Neuronal stem cell (in vitro differentiated cells): Measurements from ENCODE around the gene KAT2A.

Source experiments
- DNase-seq: peaks from one replicate; pipeline ENCODE4 v3.0.0-alpha.2; 2013; ENCODE audit warnings: low spot score
- H2AFZ ChIP-seq: one replicate; pipeline ENCODE4 v1.6.1; 2013; ENCODE audit warnings: mild to moderate bottlenecking, low read length, inconsistent platforms
- H2AK5ac ChIP-seq: 2 replicates; pipeline ENCODE4 v1.6.1; 2013; ENCODE audit warnings: low read depth, mild to moderate bottlenecking, inconsistent platforms, low read length, moderate library complexity, mixed read lengths
- H2BK120ac ChIP-seq: 2 replicates; pipeline ENCODE4 v1.6.1; 2013; ENCODE audit warnings: low read depth, mild to moderate bottlenecking, inconsistent platforms, low read length, moderate library complexity, mixed read lengths
- H2BK12ac ChIP-seq: one replicate; pipeline ENCODE4 v1.6.1; 2013; ENCODE audit warnings: low read length, inconsistent platforms
- H2BK15ac ChIP-seq: 2 replicates; pipeline ENCODE4 v1.6.1; 2013; ENCODE audit warnings: mild to moderate bottlenecking, low read length, inconsistent platforms, mixed read lengths
- H2BK5ac ChIP-seq: one replicate; pipeline ENCODE4 v1.6.1; 2013; ENCODE audit warnings: inconsistent platforms, mild to moderate bottlenecking, low read length, moderate library complexity
- H3K14ac ChIP-seq: one replicate; pipeline ENCODE4 v1.6.1; 2013; ENCODE audit warnings: low read length, inconsistent platforms
- H3K18ac ChIP-seq: 2 replicates; pipeline ENCODE4 v1.6.1; 2013; ENCODE audit warnings: low read length, inconsistent platforms
- H3K23ac ChIP-seq: 2 replicates; pipeline ENCODE4 v1.6.1; 2013; ENCODE audit warnings: low read depth, mild to moderate bottlenecking, mixed read lengths, low read length, inconsistent platforms; ENCODE audit not compliant: poor library complexity
- H3K27ac ChIP-seq: replicated peaks from 3 replicates; pipeline ENCODE4 v1.5.1; 2013; ENCODE audit warnings: low read length, inconsistent platforms
- H3K27me3 ChIP-seq, 3 experiments: 2 replicates each; pipeline ENCODE4 v1.6.1; 2013; ENCODE audit warnings: low read length in 3 of 3, mild to moderate bottlenecking in 2 of 3, inconsistent platforms in 1 of 3, low read depth in 1 of 3, mixed read lengths in 1 of 3, moderate library complexity in 1 of 3; ENCODE audit not compliant: control insufficient read depth in 3 of 3, insufficient read depth in 3 of 3
- H3K36me3 ChIP-seq, 2 donors: replicated peaks in 1 of 2; 2 replicates each; pipeline ENCODE4 v1.6.1; 2013; ENCODE audit warnings: low read length in 2 of 2; ENCODE audit not compliant: control insufficient read depth in 2 of 2, insufficient read depth in 2 of 2
- H3K4ac ChIP-seq: 2 replicates; pipeline ENCODE4 v1.6.1; 2013; ENCODE audit warnings: inconsistent platforms, mild to moderate bottlenecking, low read length, moderate library complexity
- H3K4me1 ChIP-seq, 2 donors: 1 replicate in 1 of 2; 2 replicates in 1 of 2; pipeline ENCODE4 v1.6.1; 2013; ENCODE audit warnings: low read length in 2 of 2, low read depth in 1 of 2; ENCODE audit not compliant: control insufficient read depth in 2 of 2, insufficient read depth in 1 of 2
- H3K4me2 ChIP-seq: one replicate; pipeline ENCODE4 v1.6.1; 2013; ENCODE audit warnings: mild to moderate bottlenecking, low read length, inconsistent platforms; ENCODE audit not compliant: insufficient read depth, poor library complexity, severe bottlenecking
- H3K4me3 ChIP-seq, 2 donors: 2 replicates each; pipeline ENCODE4 v1.5.1; 2013; ENCODE audit warnings: low read length in 2 of 2, mild to moderate bottlenecking in 2 of 2, inconsistent platforms in 1 of 2, moderate library complexity in 1 of 2
- H3K79me1 ChIP-seq: one replicate; pipeline ENCODE4 v1.6.1; 2013; ENCODE audit warnings: low read depth, mild to moderate bottlenecking, inconsistent platforms, low read length, moderate library complexity
- H3K9ac ChIP-seq: one replicate; pipeline ENCODE4 v1.6.1; 2013; ENCODE audit warnings: mild to moderate bottlenecking, low read depth, low read length, inconsistent platforms; ENCODE audit not compliant: poor library complexity
- H3K9me3 ChIP-seq, 2 donors: replicated peaks in 1 of 2; 2 replicates each; pipeline versions ENCODE3 to v1.6.1; 2013; ENCODE audit warnings: low read length in 2 of 2, mild to moderate bottlenecking in 2 of 2, inconsistent platforms in 1 of 2, low read depth in 1 of 2, mixed read lengths in 1 of 2, moderate library complexity in 1 of 2; ENCODE audit not compliant: control insufficient read depth in 2 of 2, insufficient read depth in 1 of 2
- H4K8ac ChIP-seq: one replicate; pipeline ENCODE4 v1.6.1; 2013; ENCODE audit warnings: low read depth, mild to moderate bottlenecking, inconsistent platforms, low read length, moderate library complexity
- H4K91ac ChIP-seq: one replicate; pipeline ENCODE4 v1.6.1; 2013; ENCODE audit warnings: low read length, low read depth, mild to moderate bottlenecking, inconsistent platforms; ENCODE audit not compliant: poor library complexity
- WGBS, 2 donors: extraction: QIAGEN DNeasy Blood & Tissue Kit; methylation state at CpG; one replicate each; pipeline ENCODE4 v1.1.7; 2013; ENCODE audit warnings: missing lambda C conversion rate in 2 of 2, mixed read lengths in 1 of 2; ENCODE audit not compliant: insufficient read length in 2 of 2, insufficient replicate concordance in 1 of 2; ENCODE audit errors: extremely low coverage in 2 of 2; 5-methylcytosine and 5-hydroxymethylcytosine counted together

Gene KAT2A

DNA sequence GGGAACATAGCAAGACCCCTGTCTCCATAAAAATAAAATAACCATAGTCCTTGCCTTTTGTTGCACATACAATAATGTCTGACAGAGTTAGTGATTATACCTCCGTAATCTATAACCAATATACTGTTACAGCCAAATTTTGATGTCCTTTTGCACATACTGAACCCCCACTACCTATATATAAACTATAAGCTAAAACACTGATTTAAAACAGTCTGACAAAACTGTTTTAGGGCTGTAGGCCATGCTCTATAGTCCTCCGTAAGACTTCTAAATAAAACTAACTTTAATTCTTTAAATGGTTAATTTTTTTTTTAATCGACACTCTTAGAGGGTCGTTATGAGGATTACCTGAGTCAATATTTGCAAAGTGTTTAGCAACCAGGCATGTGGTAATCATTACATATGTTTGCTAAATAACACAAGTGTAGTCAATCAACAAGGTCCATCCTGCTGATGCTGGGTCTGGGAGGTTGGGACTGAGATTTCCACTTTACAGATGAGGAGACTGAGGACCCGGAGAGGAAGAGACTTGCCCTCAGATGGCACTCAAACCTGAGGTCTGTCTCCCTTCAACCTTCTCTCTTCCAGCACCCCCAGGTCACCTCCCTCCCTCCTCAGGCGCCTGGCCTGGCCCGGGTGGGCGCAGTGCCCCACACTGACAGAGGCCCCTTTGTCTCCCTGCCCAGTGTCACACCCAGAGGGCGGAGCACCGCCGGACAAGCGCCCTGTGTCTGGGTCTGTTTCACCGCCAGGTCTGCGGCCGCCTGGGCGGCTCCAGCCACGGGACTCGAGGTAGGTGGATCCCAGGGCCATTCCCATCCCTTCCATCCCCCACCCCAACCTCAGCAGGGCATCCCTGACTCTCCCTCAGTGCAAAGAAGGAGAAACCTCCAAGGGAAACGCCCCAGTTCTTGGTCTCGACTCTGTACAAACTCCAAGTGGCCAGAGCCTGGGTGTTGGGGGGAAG, 33.1 kb downstream of the KAT2A start:
- H4K8ac ChIP-seq: no peak overlapping the region
- H2BK5ac ChIP-seq: peak overlapping the region; percentile 54
- no peaks in the 10 kb centered on the region for H3K79me1 ChIP-seq
- no peak overlapping the region for H3K4me2 ChIP-seq
- no peaks in the 10 kb centered on the region for H3K4me1 ChIP-seq
- no peak overlapping the region for H2BK120ac ChIP-seq
- no CpG with 5 or more reads among the region's 20 CpGs for WGBS, 2 donors
- H3K36me3 ChIP-seq: no peaks in the 10 kb centered on the region
- H3K9me3 ChIP-seq: no peaks in the 10 kb centered on the region
- no peak overlapping the region for H3K4me3 ChIP-seq
- no peak overlapping the region for H2AFZ ChIP-seq
- H3K18ac ChIP-seq: peak overlapping the region; percentile 39
- no peak for DNase-seq
- peaks cover 0 to 25% (median 0%) of the 10 kb centered on the region in 3 experiments for H3K27me3 ChIP-seq
- H3K14ac ChIP-seq: no peak overlapping the region
- H2BK15ac ChIP-seq: no peak overlapping the region
- H3K4ac ChIP-seq: no peak overlapping the region
- no peak overlapping the region for H4K91ac ChIP-seq
- peak overlapping the region; percentile 43 for H3K23ac ChIP-seq
- no peak overlapping the region for H3K27ac ChIP-seq
- no peak overlapping the region for H2BK12ac ChIP-seq
- H2AK5ac ChIP-seq: no peak overlapping the region
- H3K9ac ChIP-seq: no peak overlapping the region

GRCh38 chr17:42087042-42087701, 34.0 kb downstream of the KAT2A start:
- Histone ChIP-seq H3K4me2 (no peak overlapping the region), H3K9ac (no peak overlapping the region), H3K79me1 (no peaks in the 10 kb centered on the region), H3K23ac (no peak overlapping the region), H3K36me3 (no peaks in the 10 kb centered on the region), H2AK5ac (no peak overlapping the region), H2BK5ac (no peak overlapping the region), H4K8ac (no peak overlapping the region), H3K4ac (no peak overlapping the region), H3K18ac (no peak overlapping the region), H2BK15ac (no peak overlapping the region), H3K27me3 (peaks cover 0 to 25% (median 0%) of the 10 kb centered on the region in 3 experiments), H3K4me3 (no peak overlapping the region), H3K27ac (no peak overlapping the region), H3K4me1 (no peaks in the 10 kb centered on the region), H4K91ac (no peak overlapping the region), H2BK12ac (no peak overlapping the region), H3K14ac (no peak overlapping the region), H2BK120ac (no peak overlapping the region), H3K9me3 (no peaks in the 10 kb centered on the region), H2AFZ (no peak overlapping the region)
- WGBS, 2 donors: no CpG with 5 or more reads among the region's 7 CpGs
- no peak for DNase-seq

DNA sequence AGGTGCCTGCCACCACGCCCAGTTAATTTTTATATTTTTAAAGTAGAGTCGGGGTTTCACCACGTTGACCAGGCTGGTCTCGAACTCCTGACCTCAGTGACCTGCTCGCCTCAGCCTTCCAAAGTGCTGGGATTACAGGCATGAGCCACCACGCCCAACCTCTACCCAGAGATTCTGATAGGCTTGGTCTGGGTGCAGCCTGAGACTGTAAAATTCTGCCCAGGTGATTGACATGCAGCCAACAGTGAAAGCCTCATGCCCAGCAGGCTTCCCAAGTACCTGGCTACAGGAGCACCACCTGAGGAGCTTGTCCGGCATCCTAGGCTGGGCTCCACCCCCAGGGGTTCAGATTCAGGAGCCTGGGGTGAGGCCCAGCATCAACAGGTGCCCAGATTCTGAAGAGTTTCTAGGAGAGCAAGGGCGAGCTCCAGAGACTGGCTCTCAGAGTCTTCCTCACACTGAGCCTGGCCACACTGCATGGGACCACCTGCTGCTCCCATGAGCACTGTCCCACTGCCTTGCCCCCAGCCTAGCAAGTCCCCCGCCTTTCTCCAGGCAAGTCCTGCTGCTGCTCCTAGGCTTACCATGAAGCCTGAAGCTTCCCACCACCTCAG, 39.5 kb downstream of the KAT2A start:
- no peak for DNase-seq
- H4K91ac ChIP-seq: no peak overlapping the region
- H3K4me1 ChIP-seq: no peaks in the 10 kb centered on the region
- H3K9me3 ChIP-seq: no peaks in the 10 kb centered on the region
- no peak overlapping the region for H3K14ac ChIP-seq
- peak overlapping the region; percentile 50 for H3K9ac ChIP-seq
- H2AK5ac ChIP-seq: no peak overlapping the region
- peak overlapping the region; percentile 11 for H3K23ac ChIP-seq
- no peaks in the 10 kb centered on the region for H3K36me3 ChIP-seq
- no peak overlapping the region for H3K4me3 ChIP-seq
- H3K27ac ChIP-seq: no peak overlapping the region
- H2BK5ac ChIP-seq: no peak overlapping the region
- no peak overlapping the region for H4K8ac ChIP-seq
- H3K79me1 ChIP-seq: no peaks in the 10 kb centered on the region
- H2BK120ac ChIP-seq: no peak overlapping the region
- H3K27me3 ChIP-seq: peaks cover 0 to 13% (median 0%) of the 10 kb centered on the region in 3 experiments
- no CpG with 5 or more reads among the region's 9 CpGs for WGBS, 2 donors
- no peak overlapping the region for H3K4ac ChIP-seq
- H3K18ac ChIP-seq: peak overlapping the region; percentile 17
- H2AFZ ChIP-seq: no peak overlapping the region
- H3K4me2 ChIP-seq: no peak overlapping the region
- H2BK12ac ChIP-seq: no peak overlapping the region
- no peak overlapping the region for H2BK15ac ChIP-seq

GRCh38 chr17:42079541-42079940, 41.6 kb downstream of the KAT2A start:
- Histone ChIP-seq H2BK120ac (no peak overlapping the region), H3K4me3 (no peak overlapping the region), H4K8ac (no peak overlapping the region), H3K4ac (no peak overlapping the region), H2BK12ac (no peak overlapping the region), H3K79me1 (no peaks in the 10 kb centered on the region), H2AK5ac (no peak overlapping the region), H3K9ac (no peak overlapping the region), H3K14ac (no peak overlapping the region), H3K18ac (no peak overlapping the region), H2BK15ac (no peak overlapping the region), H3K4me1 (no peaks in the 10 kb centered on the region), H4K91ac (no peak overlapping the region), H3K36me3 (no peaks in the 10 kb centered on the region), H3K9me3 (no peaks in the 10 kb centered on the region), H3K27ac (no peak overlapping the region), H2BK5ac (no peak overlapping the region), H2AFZ (no peak overlapping the region), H3K23ac (no peak overlapping the region), H3K27me3 (peaks cover 0 to 27% (median 0%) of the 10 kb centered on the region in 3 experiments), H3K4me2 (no peak overlapping the region)
- WGBS, 2 donors: no CpG with 5 or more reads among the region's 2 CpGs
- DNase-seq: no peak
